SHP77 (cell line): Measurements from ENCODE around the gene ZNF195.
"Not testable (repeated sequence)": the region's sequence is repeated elsewhere in the genome, so short reads cannot be mapped to it uniquely, and the experiment has no call there.

Source experiments
- DNase-seq, 2 experiments: peaks; one replicate each; lab custom pipeline; 2025; lab: John Stamatoyannopoulos, UW

Gene ZNF195

GRCh38 chr11:3347127-3347526 lies 31.8 kb downstream of the ZNF195 start:
- DNase-seq, result no peak

- no peak for DNase-seq
These were observed 32.4 kb downstream of the ZNF195 start for GRCh38 chr11:3346587-3346986.

GRCh38 chr11:3345736-3346135 lies 33.2 kb downstream of the ZNF195 start:
- no peak for DNase-seq

GRCh38 chr11:3344327-3345174 lies 34.4 kb downstream of the ZNF195 start:
- DNase-seq, result no peak

- DNase-seq, result no peak
These were observed 36.2 kb downstream of the ZNF195 start for GRCh38 chr11:3342709-3343108.

GRCh38 chr11:3341298-3341697 lies 37.6 kb downstream of the ZNF195 start:
- DNase-seq, result peak; percentile 11 to 48

- no peak for DNase-seq
These were observed 38.9 kb downstream of the ZNF195 start for GRCh38 chr11:3340025-3340424.

- no peak for DNase-seq
These were observed 39.7 kb downstream of the ZNF195 start for GRCh38 chr11:3339340-3339624.

GRCh38 chr11:3338569-3339339 lies 40.2 kb downstream of the ZNF195 start:
- DNase-seq, result no peak

GRCh38 chr11:3336420-3336819 lies 42.5 kb downstream of the ZNF195 start:
- DNase-seq, result not testable (repeated sequence)

GRCh38 chr11:3333157-3333556 lies 45.8 kb downstream of the ZNF195 start:
- DNase-seq, result not testable (repeated sequence)

GRCh38 chr11:3331078-3331477 lies 47.9 kb downstream of the ZNF195 start:
- not testable (repeated sequence) for DNase-seq

- not testable (repeated sequence) for DNase-seq
These were observed 48.9 kb downstream of the ZNF195 start for GRCh38 chr11:3330064-3330463.

- not testable (repeated sequence) for DNase-seq
These were observed 50.4 kb downstream of the ZNF195 start for GRCh38 chr11:3328503-3328902.

- DNase-seq, result not testable (repeated sequence)
These were observed 52.5 kb downstream of the ZNF195 start for GRCh38 chr11:3326450-3326849.

GRCh38 chr11:3324724-3325123 lies 54.2 kb downstream of the ZNF195 start:
- DNase-seq, result not testable (repeated sequence)
